ENCODE data around the gene TMEM59L.

GRCh38 chr19:18597809-18598660, 14.6 kb upstream of the TMEM59L start:
- no peak for TF ChIP-seq CTCF (IDR thresholded peaks at IDR 0.05)
- TF ChIP-seq EZH2 (IDR thresholded peaks at IDR 0.05; ENCODE audit: borderline replicate concordance, insufficient read depth, low read depth, low read length, poor library complexity, severe bottlenecking), result no peak
